ENCODE measurements around the gene KLHL36.

- TF ChIP-seq, protein P1, sequence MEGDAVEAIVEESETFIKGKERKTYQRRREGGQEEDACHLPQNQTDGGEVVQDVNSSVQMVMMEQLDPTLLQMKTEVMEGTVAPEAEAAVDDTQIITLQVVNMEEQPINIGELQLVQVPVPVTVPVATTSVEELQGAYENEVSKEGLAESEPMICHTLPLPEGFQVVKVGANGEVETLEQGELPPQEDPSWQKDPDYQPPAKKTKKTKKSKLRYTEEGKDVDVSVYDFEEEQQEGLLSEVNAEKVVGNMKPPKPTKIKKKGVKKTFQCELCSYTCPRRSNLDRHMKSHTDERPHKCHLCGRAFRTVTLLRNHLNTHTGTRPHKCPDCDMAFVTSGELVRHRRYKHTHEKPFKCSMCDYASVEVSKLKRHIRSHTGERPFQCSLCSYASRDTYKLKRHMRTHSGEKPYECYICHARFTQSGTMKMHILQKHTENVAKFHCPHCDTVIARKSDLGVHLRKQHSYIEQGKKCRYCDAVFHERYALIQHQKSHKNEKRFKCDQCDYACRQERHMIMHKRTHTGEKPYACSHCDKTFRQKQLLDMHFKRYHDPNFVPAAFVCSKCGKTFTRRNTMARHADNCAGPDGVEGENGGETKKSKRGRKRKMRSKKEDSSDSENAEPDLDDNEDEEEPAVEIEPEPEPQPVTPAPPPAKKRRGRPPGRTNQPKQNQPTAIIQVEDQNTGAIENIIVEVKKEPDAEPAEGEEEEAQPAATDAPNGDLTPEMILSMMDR (IDR thresholded peaks at IDR 0.05; ENCODE audit: low read depth, low read length, missing input control) = no peak
- TF ChIP-seq JUND (IDR thresholded peaks at IDR 0.05) (no peak), TAF1 (conservative IDR thresholded peaks at IDR 0.05) (no peak), RAD21 (IDR thresholded peaks at IDR 0.05) (no peak), NR2F2 (IDR thresholded peaks at IDR 0.05) (no peak), YY1 (IDR thresholded peaks at IDR 0.05) (no peak), SP1 (IDR thresholded peaks at IDR 0.05) (no peak)
Observed at GRCh38 chr16:84606081-84606875, 42.0 kb upstream of the KLHL36 start.

All from liver (tissue), 3 donors.